DMS153 treated with DMSO at 0.1 percent for 48 hours (cell line): ENCODE measurements around the gene NELFCD.
"Not testable (repeated sequence)": the region's sequence is repeated elsewhere in the genome, so short reads cannot be mapped to it uniquely, and the experiment has no call there.

Source experiments
- DNase-seq: peaks from one replicate; lab custom pipeline; 2025; ENCODE audit not compliant: unreplicated experiment; lab: John Stamatoyannopoulos, UW

Gene NELFCD

GRCh38 chr20:59023616-59024015, 42.6 kb downstream of the NELFCD start:
- no peak for DNase-seq

GRCh38 chr20:59024111-59024530, 43.1 kb downstream of the NELFCD start:
- DNase-seq, result no peak

- DNase-seq, result no peak
These were observed 44.0 kb downstream of the NELFCD start for GRCh38 chr20:59025086-59025485.

GRCh38 chr20:59025511-59025910, 44.5 kb downstream of the NELFCD start:
- DNase-seq, result no peak

- no peak for DNase-seq
These were observed 46.1 kb downstream of the NELFCD start for GRCh38 chr20:59026904-59027740.

- DNase-seq, result no peak
These were observed 46.8 kb downstream of the NELFCD start for GRCh38 chr20:59027741-59028320.

- no peak for DNase-seq
These were observed 47.8 kb downstream of the NELFCD start for GRCh38 chr20:59028812-59029211.

- no peak for DNase-seq
These were observed 50.0 kb downstream of the NELFCD start for GRCh38 chr20:59030911-59031563.

- DNase-seq, result no peak
These were observed 50.5 kb downstream of the NELFCD start for GRCh38 chr20:59031564-59032022.

- peak; percentile 93 for DNase-seq
These were observed 51.1 kb downstream of the NELFCD start, which contains the start of gene ATP5F1E for GRCh38 chr20:59032023-59032712. ATP5F1E (minus strand) TSS chr20:59032335; CDS start chr20:59032251, 84 bp downstream.

- peak; percentile 51 for DNase-seq
These were observed 51.6 kb downstream of the NELFCD start for GRCh38 chr20:59032713-59033059.

GRCh38 chr20:59033093-59033492, 52.0 kb downstream of the NELFCD start:
- no peak for DNase-seq

GRCh38 chr20:59033616-59034165, 52.6 kb downstream of the NELFCD start:
- no peak for DNase-seq

- DNase-seq, result no peak
These were observed 54.3 kb downstream of the NELFCD start for GRCh38 chr20:59035381-59035780.

- no peak for DNase-seq
These were observed 56.3 kb downstream of the NELFCD start for GRCh38 chr20:59037386-59037785.

- DNase-seq, result no peak
These were observed 58.2 kb downstream of the NELFCD start for GRCh38 chr20:59039233-59039632.

GRCh38 chr20:59040667-59041066, 59.6 kb downstream of the NELFCD start:
- no peak for DNase-seq

- not testable (repeated sequence) for DNase-seq
These were observed 60.4 kb downstream of the NELFCD start for GRCh38 chr20:59041487-59041886.

GRCh38 chr20:59042151-59042795, 61.2 kb downstream of the NELFCD start, which contains the start of gene PRELID3B:
PRELID3B (minus strand) TSS chr20:59042786; CDS start chr20:59042730, 56 bp downstream.
- no peak for DNase-seq
